ENCODE results near the gene ALOXE3.

Gene ALOXE3

GRCh38 chr17:8048236-8048635 is 70.1 kb downstream of the ALOXE3 start:
- DNase-seq (ENCODE audit: low read depth), result no peak

- DNase-seq (ENCODE audit: low read depth), result no peak
These were observed 70.6 kb downstream of the ALOXE3 start for GRCh38 chr17:8047769-8048110.

- DNase-seq (ENCODE audit: low read depth), result no peak
These were observed 71.2 kb downstream of the ALOXE3 start for GRCh38 chr17:8046929-8047768.

GRCh38 chr17:8046306-8046928 is 71.9 kb downstream of the ALOXE3 start:
- DNase-seq (ENCODE audit: low read depth), result no peak

Measured in iris pigment epithelial cell (primary cell).